DOHH2 (cell line): ENCODE measurements around the gene FLYWCH1.

ENCODE experiments used
- H3F3A ChIP-seq: fragments of 200-600 bp; sonication (generic), shearing (Covaris generic); 2 replicates; pipeline ENCODE4 v1.6.0; 2016; ENCODE audit warnings: antibody characterized with exemption, mild to moderate bottlenecking; ENCODE audit not compliant: control insufficient read depth, insufficient read depth
- H3K27ac ChIP-seq: fragments of 200-600 bp; sonication (generic); 2 replicates; pipeline ENCODE4 v1.5.1; 2014; ENCODE audit warnings: low read depth, mild to moderate bottlenecking, low read length, moderate library complexity
- H3K27me3 ChIP-seq: fragments of 200-600 bp; sonication (generic); 2 replicates; pipeline ENCODE4 v1.6.1; 2014; ENCODE audit warnings: mild to moderate bottlenecking, low read length, mixed read lengths; ENCODE audit not compliant: control insufficient read depth
- H3K36me3 ChIP-seq: fragments of 200-600 bp; sonication (generic); 2 replicates; pipeline ENCODE4 v1.6.1; 2014; ENCODE audit warnings: mild to moderate bottlenecking, low read length, moderate library complexity, mixed read lengths; ENCODE audit not compliant: control insufficient read depth
- H3K4me1 ChIP-seq: fragments of 200-600 bp; sonication (generic); 2 replicates; pipeline ENCODE4 v1.6.1; 2014; ENCODE audit warnings: mild to moderate bottlenecking, low read length, mixed read lengths; ENCODE audit not compliant: control insufficient read depth
- H3K4me2 ChIP-seq: fragments of 200-600 bp; sonication (generic); 2 replicates; pipeline ENCODE4 v1.6.0; 2014; ENCODE audit warnings: mild to moderate bottlenecking, low read length, moderate library complexity
- H3K4me3 ChIP-seq: fragments of 200-600 bp; sonication (generic); 2 replicates; pipeline ENCODE4 v1.5.1; 2014; ENCODE audit warnings: mild to moderate bottlenecking, low read length, mixed read lengths
- H3K79me2 ChIP-seq: fragments of 200-600 bp; sonication (generic); 2 replicates; pipeline ENCODE4 v1.6.1; 2014; ENCODE audit warnings: mild to moderate bottlenecking, low read length, mixed read lengths; ENCODE audit not compliant: control insufficient read depth
- H3K9me2 ChIP-seq: fragments of 200-600 bp; sonication (generic); replicated peaks from 2 replicates; pipeline ENCODE4 v1.6.1; 2014; ENCODE audit warnings: mild to moderate bottlenecking, low read length, mixed read lengths; ENCODE audit not compliant: control insufficient read depth
- H3K9me3 ChIP-seq: fragments of 200-600 bp; sonication (generic); 2 replicates; pipeline ENCODE4 v1.6.1; 2014; ENCODE audit warnings: antibody characterized with exemption, low read length, mixed read lengths; ENCODE audit not compliant: control insufficient read depth, insufficient read depth
- H4K20me1 ChIP-seq: fragments of 200-600 bp; sonication (generic); 2 replicates; pipeline ENCODE4 v1.6.0; 2014; ENCODE audit warnings: low read depth, mild to moderate bottlenecking, antibody characterized with exemption, low read length, moderate library complexity; ENCODE audit not compliant: control insufficient read depth, insufficient read depth
- CTCF ChIP-seq: fragments of 200-600 bp; sonication (generic); IDR thresholded peaks from one replicate; pipeline ENCODE4 v1.5.1; 2014; ENCODE audit warnings: antibody characterized with exemption, mild to moderate bottlenecking, low read depth, low read length; ENCODE audit not compliant: poor library complexity, severe bottlenecking
- EZH2phosphoT487 ChIP-seq: fragments of 200-600 bp; sonication (generic); IDR thresholded peaks from 2 replicates; pipeline ENCODE4 v1.6.1; 2017; ENCODE audit warnings: borderline replicate concordance, mild to moderate bottlenecking, antibody characterized with exemption, low read length, moderate library complexity, mixed read lengths

FLYWCH1 gene

DNA sequence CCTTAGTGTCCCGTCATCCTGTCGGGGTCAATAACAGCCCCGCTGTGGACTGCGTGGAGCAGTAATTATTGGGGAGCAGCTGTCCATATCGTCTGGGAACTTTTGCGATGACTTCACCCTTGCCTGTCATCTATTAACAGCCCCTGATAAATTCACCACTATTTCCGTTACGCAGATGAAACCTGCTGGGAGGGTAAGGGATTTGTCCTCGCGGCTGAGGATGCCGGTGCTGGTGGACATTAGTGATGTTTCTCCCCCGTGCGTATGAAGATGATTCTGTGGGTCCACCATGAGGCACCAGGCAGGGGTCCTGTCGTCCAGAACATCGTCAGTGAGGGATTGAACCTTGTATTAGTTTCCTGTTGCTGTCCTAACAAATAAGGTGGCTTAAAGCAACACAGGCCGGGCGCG is 27.7 kb upstream of the FLYWCH1 start:
- TF ChIP-seq CTCF (no peak), EZH2phosphoT487 (no peak)
- Histone ChIP-seq H3K9me3 (peaks cover 13% of the 10 kb centered on the region), H3K4me1 (peaks cover 11% of the 10 kb centered on the region), H3K36me3 (no peaks in the 10 kb centered on the region), H3K4me2 (peak overlapping the region; percentile 95), H3K9me2 (no peaks in the 10 kb centered on the region), H3F3A (no peaks in the 10 kb centered on the region), H4K20me1 (no peaks in the 10 kb centered on the region), H3K27ac (no peak overlapping the region), H3K27me3 (no peaks in the 10 kb centered on the region), H3K79me2 (peaks cover 11% of the 10 kb centered on the region), H3K4me3 (peak overlapping the region; percentile 94)

GRCh38 chr16:2894231-2894630 is 17.5 kb upstream of the FLYWCH1 start:
- Histone ChIP-seq H3K9me3 (no peaks in the 10 kb centered on the region), H3K4me1 (peaks cover 9% of the 10 kb centered on the region), H3K27ac (no peak overlapping the region), H3K9me2 (no peaks in the 10 kb centered on the region), H3K4me2 (no peak overlapping the region), H3K36me3 (no peaks in the 10 kb centered on the region), H4K20me1 (no peaks in the 10 kb centered on the region), H3K4me3 (no peak overlapping the region), H3F3A (no peaks in the 10 kb centered on the region), H3K27me3 (no peaks in the 10 kb centered on the region), H3K79me2 (no peaks in the 10 kb centered on the region)
- no peak for TF ChIP-seq CTCF
- no peak for TF ChIP-seq EZH2phosphoT487

- Histone ChIP-seq H3K4me1 (peaks cover 9% of the 10 kb centered on the region), H4K20me1 (no peaks in the 10 kb centered on the region), H3F3A (no peaks in the 10 kb centered on the region), H3K4me2 (no peak overlapping the region), H3K36me3 (no peaks in the 10 kb centered on the region), H3K9me2 (no peaks in the 10 kb centered on the region), H3K27ac (no peak overlapping the region), H3K27me3 (no peaks in the 10 kb centered on the region), H3K4me3 (no peak overlapping the region), H3K9me3 (no peaks in the 10 kb centered on the region), H3K79me2 (no peaks in the 10 kb centered on the region)
- TF ChIP-seq EZH2phosphoT487, result no peak
- no peak for TF ChIP-seq CTCF
Measured at GRCh38 chr16:2895813-2896212, 15.9 kb upstream of the FLYWCH1 start.

DNA sequence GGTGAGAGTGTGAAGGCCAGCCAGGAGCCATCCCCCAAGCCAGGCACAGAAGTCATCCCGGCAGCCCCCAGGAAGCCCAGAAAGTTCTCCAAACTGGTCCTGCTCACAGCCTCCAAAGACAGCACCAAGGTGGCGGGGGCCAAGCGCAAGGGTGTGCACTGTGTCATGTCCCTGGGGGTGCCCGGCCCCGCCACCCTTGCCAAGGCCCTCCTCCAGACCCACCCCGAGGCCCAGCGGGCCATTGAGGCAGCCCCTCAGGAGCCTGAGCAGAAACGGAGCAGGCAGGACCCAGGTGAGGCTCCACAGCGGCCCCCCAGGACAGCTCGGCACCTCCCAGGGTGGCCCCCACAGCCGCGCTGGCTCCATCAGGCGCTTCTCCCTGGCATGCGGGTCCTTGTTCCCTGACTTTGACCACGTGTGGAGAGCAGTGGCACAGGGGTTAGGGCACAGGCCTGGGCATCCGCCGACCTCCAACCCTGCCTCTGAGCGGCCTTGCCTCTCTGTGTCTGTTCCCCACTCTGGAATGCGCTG is 15.2 kb upstream of the FLYWCH1 start:
- Histone ChIP-seq H4K20me1 (no peaks in the 10 kb centered on the region), H3K4me2 (no peak overlapping the region)
- TF ChIP-seq EZH2phosphoT487, result no peak
- no peak for TF ChIP-seq CTCF

More for the DNA sequence above, 15.2 kb upstream of the FLYWCH1 start:
- Histone ChIP-seq H3K4me3 (no peak overlapping the region), H3K4me1 (peaks cover 9% of the 10 kb centered on the region), H3K27me3 (no peaks in the 10 kb centered on the region), H3K9me3 (no peaks in the 10 kb centered on the region), H3K9me2 (no peaks in the 10 kb centered on the region), H3K36me3 (no peaks in the 10 kb centered on the region), H3K79me2 (no peaks in the 10 kb centered on the region), H3F3A (no peaks in the 10 kb centered on the region), H3K27ac (no peak overlapping the region)
